Stimulated activated naive B cell treated with anti-CD40 and anti-IgM and Interleukin-4, amounts not matched to agents 10 μg/mL and 1 μg/mL and 100 μg/mL, for 72 hours (primary cell): ENCODE results near the gene GFER.
"Not testable (repeated sequence)": the region's sequence is repeated elsewhere in the genome, so short reads cannot be mapped to it uniquely, and the experiment has no call there.

ENCODE experiments used
- ATAC-seq, 2 donors: fragments of 150-1000 bp; cut with Tn5 transposase; replicated peaks; 2 replicates each; pipeline ENCODE4 v1.10.0; 2021; ENCODE audit warnings: moderate library complexity in 1 of 2
- DNase-seq: peaks from one replicate; pipeline ENCODE4 v3.0.0; 2021
- H3K27ac Mint-ChIP-seq: one replicate; pipeline ENCODE4 v1.8.0; 2022; ENCODE audit warnings: mild to moderate bottlenecking, mixed read lengths
- H3K27me3 Mint-ChIP-seq, 2 donors: one replicate each; pipeline ENCODE4 v1.8.0; 2022; ENCODE audit warnings: mixed read lengths in 2 of 2
- H3K36me3 Mint-ChIP-seq, 2 donors: one replicate each; pipeline ENCODE4 v1.8.0; 2022; ENCODE audit warnings: mixed read lengths in 2 of 2, mild to moderate bottlenecking in 1 of 2
- H3K4me1 Mint-ChIP-seq, 2 donors: one replicate each; pipeline ENCODE4 v1.8.0; 2022; ENCODE audit warnings: mixed read lengths in 2 of 2, mild to moderate bottlenecking in 1 of 2
- H3K4me3 Mint-ChIP-seq, 2 donors: one replicate each; pipeline ENCODE4 v1.8.0; 2022; ENCODE audit warnings: mild to moderate bottlenecking in 2 of 2, mixed read lengths in 2 of 2, moderate library complexity in 1 of 2
- H3K9me3 Mint-ChIP-seq, 2 donors: one replicate each; pipeline ENCODE4 v1.8.0; 2022; ENCODE audit warnings: mixed read lengths in 2 of 2, mild to moderate bottlenecking in 1 of 2

Gene GFER

DNA sequence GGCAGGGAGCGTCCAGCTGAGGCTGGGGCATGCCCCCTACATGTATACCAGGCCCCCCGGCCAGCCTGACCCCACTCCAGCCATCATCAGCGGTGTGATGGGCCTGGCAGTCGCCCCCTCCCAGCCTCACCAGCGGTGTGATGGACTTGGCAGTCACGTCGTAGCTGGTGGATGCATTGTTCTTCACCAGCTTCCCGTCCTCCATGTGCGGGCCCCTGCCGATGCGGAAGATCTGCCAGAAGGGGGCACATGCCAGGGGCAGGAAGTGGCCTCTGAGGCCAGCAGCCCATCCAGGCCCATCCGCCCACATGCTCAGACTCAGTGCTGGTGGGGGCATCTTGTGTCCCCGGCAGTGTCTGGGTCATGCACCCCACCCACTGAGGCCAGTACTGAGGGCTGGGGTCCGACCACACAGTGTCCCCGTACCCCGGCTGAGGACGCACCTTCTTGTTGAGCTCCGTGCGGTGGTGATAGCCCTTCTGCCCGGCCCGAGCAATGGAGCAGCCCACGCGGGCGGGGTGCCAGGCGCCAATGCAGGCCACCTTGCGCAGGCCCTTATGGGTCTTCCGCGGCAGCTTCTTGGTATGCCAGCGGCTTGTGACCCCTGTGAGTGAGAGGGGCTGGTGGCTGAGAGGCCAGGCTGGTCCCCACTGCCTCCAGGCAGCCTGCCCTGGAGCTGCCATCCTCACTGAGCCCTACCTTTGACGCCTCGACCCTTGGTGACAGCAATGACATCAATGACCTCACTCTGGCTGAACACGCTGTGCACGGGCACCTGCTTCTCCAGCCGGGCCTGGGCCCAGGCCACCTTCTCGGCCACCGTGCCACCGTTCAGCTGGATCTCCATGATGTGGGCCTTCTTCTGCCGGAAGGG is 37.3 kb upstream of the GFER start:
- no peaks in the 10 kb centered on the region for H3K36me3 Mint-ChIP-seq
- peaks cover 0 to 4% of the 10 kb centered on the region in 2 donors for H3K27me3 Mint-ChIP-seq
- H3K9me3 Mint-ChIP-seq, result no peaks in the 10 kb centered on the region
- H3K27ac Mint-ChIP-seq, result no peak overlapping the region
- H3K4me3 Mint-ChIP-seq, result no peak overlapping the region
- peaks cover 10 to 13% of the 10 kb centered on the region in 2 donors for H3K4me1 Mint-ChIP-seq
- DNase-seq, result no peak
- no peak for ATAC-seq

DNA sequence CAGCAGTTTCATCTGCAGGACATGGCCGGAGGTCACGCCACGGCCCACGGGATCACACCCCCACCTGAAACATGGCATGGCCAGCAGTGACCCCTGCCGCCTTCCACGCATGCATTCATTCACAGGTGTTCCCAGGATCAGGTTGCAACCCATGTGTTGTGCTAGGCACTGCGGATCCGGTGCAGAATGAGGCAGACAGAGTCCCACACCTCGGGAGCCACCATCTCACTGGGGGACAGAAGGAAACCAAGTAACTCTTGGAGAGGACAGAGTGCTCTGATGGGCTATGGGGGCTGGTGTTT is 36.7 kb upstream of the GFER start:
- H3K4me1 Mint-ChIP-seq, result peaks cover 5 to 7% of the 10 kb centered on the region in 2 donors
- peaks cover 0 to 4% of the 10 kb centered on the region in 2 donors for H3K27me3 Mint-ChIP-seq
- ATAC-seq (no peak), DNase-seq (no peak)
- no peak overlapping the region for H3K4me3 Mint-ChIP-seq
- H3K36me3 Mint-ChIP-seq, result no peaks in the 10 kb centered on the region
- H3K9me3 Mint-ChIP-seq, result no peaks in the 10 kb centered on the region
- no peak overlapping the region for H3K27ac Mint-ChIP-seq

GRCh38 chr16:1949507-1949906 is 34.5 kb upstream of the GFER start:
- H3K4me3 Mint-ChIP-seq, result no peak overlapping the region
- H3K9me3 Mint-ChIP-seq, result no peaks in the 10 kb centered on the region
- no peak overlapping the region for H3K27ac Mint-ChIP-seq
- H3K27me3 Mint-ChIP-seq, result peaks cover 4 to 5% of the 10 kb centered on the region in 2 donors
- H3K36me3 Mint-ChIP-seq, result no peaks in the 10 kb centered on the region
- peaks cover 0 to 2% of the 10 kb centered on the region in 2 donors for H3K4me1 Mint-ChIP-seq
- ATAC-seq (no peak), DNase-seq (no peak)

- no peaks in the 10 kb centered on the region for H3K36me3 Mint-ChIP-seq
- ATAC-seq (no peak), DNase-seq (no peak)
- peaks cover 4 to 5% of the 10 kb centered on the region in 2 donors for H3K27me3 Mint-ChIP-seq
- peaks cover 0 to 2% of the 10 kb centered on the region in 2 donors for H3K4me1 Mint-ChIP-seq
- H3K27ac Mint-ChIP-seq, result no peak overlapping the region
- H3K9me3 Mint-ChIP-seq, result no peaks in the 10 kb centered on the region
- no peak overlapping the region for H3K4me3 Mint-ChIP-seq
These were observed 33.9 kb upstream of the GFER start for GRCh38 chr16:1950047-1950446.

DNA sequence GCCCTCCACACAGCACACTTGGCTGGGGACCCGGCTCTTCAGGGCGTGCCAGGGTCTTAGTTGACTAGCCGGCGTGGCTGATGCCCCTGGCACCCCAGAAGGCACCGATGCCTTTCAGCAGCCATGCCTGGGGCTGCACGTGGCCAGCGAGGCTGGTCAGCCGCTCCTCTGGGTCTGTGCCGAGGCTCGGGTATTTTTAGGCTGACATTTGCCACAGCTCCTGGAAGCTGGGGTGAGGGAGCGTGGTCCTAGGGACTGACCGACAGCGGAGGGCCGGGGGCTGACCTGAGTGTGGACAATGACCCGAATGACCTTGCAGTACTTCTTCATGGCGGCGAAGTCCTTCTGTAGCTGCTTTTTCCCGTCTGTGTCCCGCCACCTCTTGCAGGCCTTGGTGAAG is 33.4 kb upstream of the GFER start:
- ATAC-seq (no peak), DNase-seq (no peak)
- no peak overlapping the region for H3K4me3 Mint-ChIP-seq
- H3K27ac Mint-ChIP-seq, result no peak overlapping the region
- peaks cover 4 to 5% of the 10 kb centered on the region in 2 donors for H3K27me3 Mint-ChIP-seq
- peaks cover 0 to 2% of the 10 kb centered on the region in 2 donors for H3K4me1 Mint-ChIP-seq
- no peaks in the 10 kb centered on the region for H3K36me3 Mint-ChIP-seq
- no peaks in the 10 kb centered on the region for H3K9me3 Mint-ChIP-seq

DNA sequence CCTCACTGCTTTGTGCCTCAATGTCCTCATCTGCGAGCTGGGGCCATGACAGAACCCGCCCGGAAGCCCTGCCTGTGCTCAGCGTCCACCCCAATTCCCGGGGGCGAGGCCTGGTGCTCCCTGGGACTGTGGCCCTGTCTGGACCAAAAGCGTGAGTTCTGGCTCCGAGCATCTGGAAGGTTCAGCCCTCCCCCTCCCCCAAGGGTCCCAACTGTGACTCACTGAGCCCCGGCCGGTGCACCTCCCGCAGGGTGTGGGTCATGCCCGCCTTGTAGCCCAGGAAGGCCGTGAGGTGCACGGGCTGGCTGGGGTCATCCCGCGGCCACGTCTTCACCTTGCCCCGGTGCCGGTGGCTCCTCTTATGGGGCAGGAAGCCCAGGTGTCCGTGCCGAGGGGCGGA is 30.3 kb upstream of the GFER start:
- no peak for ATAC-seq
- DNase-seq, result no peak
- H3K9me3 Mint-ChIP-seq, result no peaks in the 10 kb centered on the region
- no peak overlapping the region for H3K27ac Mint-ChIP-seq
- H3K36me3 Mint-ChIP-seq, result no peaks in the 10 kb centered on the region
- H3K4me3 Mint-ChIP-seq, result no peak overlapping the region
- peaks cover 4 to 5% of the 10 kb centered on the region in 2 donors for H3K27me3 Mint-ChIP-seq
- peaks cover 0 to 1% of the 10 kb centered on the region in 2 donors for H3K4me1 Mint-ChIP-seq

GRCh38 chr16:1957434-1958142 is 26.4 kb upstream of the GFER start:
- ATAC-seq, DNase-seq, H3K4me3 Mint-ChIP-seq, H3K27me3 Mint-ChIP-seq, H3K27ac Mint-ChIP-seq, H3K9me3 Mint-ChIP-seq: not testable (repeated sequence)
- Mint-ChIP-seq H3K4me1 (peaks cover 22 to 35% of the 10 kb centered on the region in 2 donors), H3K36me3 (peaks cover 13 to 26% of the 10 kb centered on the region in 2 donors)

GRCh38 chr16:1958143-1958491 is 25.9 kb upstream of the GFER start:
- Mint-ChIP-seq H3K36me3 (peaks cover 18 to 31% of the 10 kb centered on the region in 2 donors), H3K4me1 (peaks cover 27 to 40% of the 10 kb centered on the region in 2 donors)
- H3K9me3 Mint-ChIP-seq, DNase-seq, ATAC-seq, H3K4me3 Mint-ChIP-seq, H3K27ac Mint-ChIP-seq, H3K27me3 Mint-ChIP-seq: not testable (repeated sequence)

GRCh38 chr16:1958715-1959268 is 25.2 kb upstream of the GFER start:
- no peak for DNase-seq
- Mint-ChIP-seq H3K36me3 (peaks cover 25 to 38% of the 10 kb centered on the region in 2 donors), H3K27me3 (no peaks in the 10 kb centered on the region), H3K9me3 (no peaks in the 10 kb centered on the region), H3K4me3 (peak overlapping the region; percentile 97), H3K27ac (peak overlapping the region; percentile 99), H3K4me1 (peaks cover 34 to 47% of the 10 kb centered on the region in 2 donors)
- ATAC-seq, result peak in 1 of 2 donors; percentile 1

- Mint-ChIP-seq H3K4me3 (peak within 1 kb of the TSS; percentile 97), H3K27me3 (no peaks in the 10 kb centered on the region), H3K4me1 (peaks cover 36 to 53% of the 10 kb centered on the region in 2 donors), H3K9me3 (no peaks in the 10 kb centered on the region), H3K27ac (peak within 1 kb of the TSS; percentile 99), H3K36me3 (peaks cover 30 to 44% of the 10 kb centered on the region in 2 donors)
- peak; percentile 78 to 87 for ATAC-seq
- DNase-seq, result peak; percentile 89
These were observed 24.5 kb upstream of the GFER start, which contains the start of gene NDUFB10 for GRCh38 chr16:1959269-1960039. Gene NDUFB10 (plus strand): TSS chr16:1959538. CDS start chr16:1959625, 87 bp downstream.

GRCh38 chr16:1960665-1961630 is 23.0 kb upstream of the GFER start:
- Mint-ChIP-seq H3K4me1 (peaks cover 39 to 63% of the 10 kb centered on the region in 2 donors), H3K4me3 (peak overlapping the region; percentile 97), H3K27me3 (no peaks in the 10 kb centered on the region), H3K36me3 (peaks cover 38 to 57% of the 10 kb centered on the region in 2 donors), H3K27ac (peak overlapping the region; percentile 99), H3K9me3 (no peaks in the 10 kb centered on the region)
- ATAC-seq (peak in 1 of 2 donors; percentile 7), DNase-seq (no peak)

- Mint-ChIP-seq H3K27me3 (no peaks in the 10 kb centered on the region), H3K4me3 (peak overlapping the region; percentile 56 to 96), H3K36me3 (peaks cover 38 to 57% of the 10 kb centered on the region in 2 donors), H3K9me3 (no peaks in the 10 kb centered on the region), H3K4me1 (peaks cover 39 to 64% of the 10 kb centered on the region in 2 donors), H3K27ac (peak overlapping the region; percentile 99)
- DNase-seq (no peak), ATAC-seq (no peak)
These were observed 22.3 kb upstream of the GFER start for GRCh38 chr16:1961651-1962067.
